Fibroblast of villous mesenchyme (primary cell): ENCODE results near the gene TIMP2. TPM values are rescaled to one million over a fixed set of nuclear protein-coding genes. Genes with fewer than 3 reads are reported as not detected.
A peak's percentile ranks its signal among the peaks of the same experiment; 100 is the strongest.

Experiments
- DNase-seq: peaks from one replicate; pipeline ENCODE4 v3.0.0-alpha.2; 2010; ENCODE audit warnings: low read depth
- H3K4me3 ChIP-seq: 2 replicates; pipeline ENCODE4 v1.5.1; 2011; ENCODE audit warnings: low read depth, mild to moderate bottlenecking, low read length
- total RNA-seq: library from RNA; depleted of rRNA; stranded (reverse); fragments of >200 nt; gene quantifications from 2 replicates; pipeline ENCODE4 v1.2.3, GENCODE V29; 2012
- TF ChIP-seq, protein P1 (sequence below): IDR thresholded peaks from 2 replicates; pipeline ENCODE4 v1.5.1; 2012; ENCODE audit warnings: low read depth, mild to moderate bottlenecking, low read length; ENCODE audit not compliant: insufficient read depth

The TIMP2 gene, protein sequence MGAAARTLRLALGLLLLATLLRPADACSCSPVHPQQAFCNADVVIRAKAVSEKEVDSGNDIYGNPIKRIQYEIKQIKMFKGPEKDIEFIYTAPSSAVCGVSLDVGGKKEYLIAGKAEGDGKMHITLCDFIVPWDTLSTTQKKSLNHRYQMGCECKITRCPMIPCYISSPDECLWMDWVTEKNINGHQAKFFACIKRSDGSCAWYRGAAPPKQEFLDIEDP
- total RNA-seq: 157 and 189 TPM in 2 replicates

DNA sequence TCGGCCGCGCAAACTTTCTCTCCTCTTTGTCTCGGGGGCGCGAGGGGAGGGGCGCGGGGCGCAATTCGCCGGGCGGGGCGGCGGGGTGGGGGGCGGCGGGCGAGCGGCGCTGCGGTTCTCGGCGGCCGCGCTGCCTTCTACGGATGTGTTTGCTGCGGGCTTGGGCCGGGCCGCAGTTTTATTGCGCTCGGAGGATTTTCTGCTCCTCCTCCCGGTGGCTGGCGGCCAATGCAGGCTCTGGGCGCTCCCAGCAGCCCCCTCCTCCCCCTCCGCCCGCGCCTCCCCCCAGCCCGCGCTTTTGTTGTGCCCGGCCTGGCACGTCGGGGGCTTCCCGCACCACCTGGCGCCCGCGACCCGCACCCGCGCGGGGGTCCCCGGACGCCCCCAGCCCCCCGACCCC lies at the start of gene TIMP2:
TIMP2 (minus strand) TSS at position 154 of the 400 bp plus-strand sequence. CDS start 299 bp downstream, outside the sequence.
- peak within 1 kb of the TSS; percentile 88 for H3K4me3 ChIP-seq
- peak; percentile 89 for DNase-seq
- TF ChIP-seq, protein P1, sequence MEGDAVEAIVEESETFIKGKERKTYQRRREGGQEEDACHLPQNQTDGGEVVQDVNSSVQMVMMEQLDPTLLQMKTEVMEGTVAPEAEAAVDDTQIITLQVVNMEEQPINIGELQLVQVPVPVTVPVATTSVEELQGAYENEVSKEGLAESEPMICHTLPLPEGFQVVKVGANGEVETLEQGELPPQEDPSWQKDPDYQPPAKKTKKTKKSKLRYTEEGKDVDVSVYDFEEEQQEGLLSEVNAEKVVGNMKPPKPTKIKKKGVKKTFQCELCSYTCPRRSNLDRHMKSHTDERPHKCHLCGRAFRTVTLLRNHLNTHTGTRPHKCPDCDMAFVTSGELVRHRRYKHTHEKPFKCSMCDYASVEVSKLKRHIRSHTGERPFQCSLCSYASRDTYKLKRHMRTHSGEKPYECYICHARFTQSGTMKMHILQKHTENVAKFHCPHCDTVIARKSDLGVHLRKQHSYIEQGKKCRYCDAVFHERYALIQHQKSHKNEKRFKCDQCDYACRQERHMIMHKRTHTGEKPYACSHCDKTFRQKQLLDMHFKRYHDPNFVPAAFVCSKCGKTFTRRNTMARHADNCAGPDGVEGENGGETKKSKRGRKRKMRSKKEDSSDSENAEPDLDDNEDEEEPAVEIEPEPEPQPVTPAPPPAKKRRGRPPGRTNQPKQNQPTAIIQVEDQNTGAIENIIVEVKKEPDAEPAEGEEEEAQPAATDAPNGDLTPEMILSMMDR: peak; percentile 12

DNA sequence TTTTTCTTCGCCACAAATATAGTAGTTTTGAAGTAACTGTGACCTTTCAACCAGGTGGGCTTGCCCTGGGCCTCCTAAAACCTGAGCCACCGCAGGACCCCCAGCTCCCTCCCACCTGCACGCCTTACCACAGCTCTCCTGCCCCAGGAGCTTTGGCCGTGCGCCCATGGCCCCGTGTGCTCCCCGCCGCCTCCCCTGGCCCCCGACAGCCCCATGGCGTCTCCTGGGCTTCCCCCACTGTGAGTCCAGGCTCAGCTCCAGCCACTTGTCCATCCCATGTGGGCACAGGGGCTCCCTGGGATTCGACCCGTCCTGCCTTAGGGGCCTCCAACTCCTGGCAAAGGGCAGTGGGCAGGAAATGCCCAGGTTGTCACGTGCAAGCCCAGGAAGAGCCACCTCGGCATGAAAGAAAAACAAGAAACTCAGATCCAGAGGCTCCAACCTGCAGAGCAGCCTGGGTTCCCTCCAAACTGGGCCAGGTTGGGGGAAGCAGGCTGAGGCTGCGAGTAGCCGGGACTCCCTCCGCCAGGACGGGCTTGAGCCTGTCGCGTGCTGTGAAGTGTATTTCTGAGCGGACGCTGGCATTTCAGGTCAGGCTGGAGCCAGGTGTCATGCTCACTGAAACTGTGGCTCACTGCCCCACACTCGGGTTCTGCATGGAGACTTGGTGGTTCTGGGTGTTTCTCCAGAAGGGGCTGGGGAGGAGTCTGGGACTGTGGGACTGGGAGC lies 48.8 kb upstream of the TIMP2 start:
- TF ChIP-seq, protein P1: no peak
- DNase-seq: no peak
- H3K4me3 ChIP-seq: no peak overlapping the region

DNA sequence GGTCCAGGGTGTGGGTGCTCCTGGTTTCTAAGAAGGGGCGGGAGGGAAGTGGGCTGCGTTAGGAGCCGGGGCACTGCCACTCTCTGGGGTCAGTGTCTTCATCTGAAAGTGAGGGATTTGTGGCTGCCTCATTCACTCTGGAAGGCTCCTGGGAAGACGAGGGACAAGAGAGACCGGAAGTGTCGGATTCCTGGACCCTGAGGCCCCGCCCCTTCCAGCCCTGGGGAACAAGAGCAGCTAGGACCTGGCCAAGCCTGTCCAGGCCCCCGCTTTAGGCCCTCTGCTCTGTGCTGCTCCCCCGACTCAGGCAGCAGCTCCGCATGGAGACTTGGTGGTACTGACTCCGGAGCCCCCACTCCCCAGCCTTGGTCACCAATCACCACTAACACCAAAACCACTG lies 48.0 kb upstream of the TIMP2 start:
- TF ChIP-seq, protein P1: no peak
- no peak overlapping the region for H3K4me3 ChIP-seq
- no peak for DNase-seq

DNA sequence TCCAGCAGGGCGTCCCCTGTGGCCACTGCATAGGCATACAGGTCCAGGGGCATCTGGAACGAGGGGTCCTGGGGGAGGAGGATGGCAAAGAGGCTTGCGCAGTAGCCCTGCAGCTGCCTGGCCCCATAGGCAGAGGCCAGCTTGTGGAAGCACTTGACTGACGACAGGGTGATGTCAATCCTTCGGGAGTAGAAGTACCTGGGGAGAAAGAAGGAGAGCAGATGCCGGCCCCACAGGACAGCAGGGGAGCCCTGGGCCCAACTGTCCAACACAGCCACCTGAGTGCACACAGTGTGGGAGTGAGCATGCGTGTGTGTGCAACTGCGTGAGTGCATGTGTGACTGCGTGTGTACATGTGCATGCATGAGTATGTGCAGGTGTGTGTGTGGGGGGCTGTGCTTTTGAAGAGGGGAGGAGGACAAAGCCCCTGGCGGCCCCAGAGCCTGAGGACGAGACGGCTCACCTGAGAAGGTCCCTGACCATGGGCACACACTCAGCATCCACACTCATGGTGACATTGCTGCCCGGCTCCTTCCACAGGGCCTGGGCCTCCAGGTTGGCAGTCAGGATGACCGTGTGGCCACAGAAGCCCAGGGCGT lies 47.4 kb upstream of the TIMP2 start:
- TF ChIP-seq, protein P1: no peak
- no peak for DNase-seq
- H3K4me3 ChIP-seq: no peak overlapping the region

DNA sequence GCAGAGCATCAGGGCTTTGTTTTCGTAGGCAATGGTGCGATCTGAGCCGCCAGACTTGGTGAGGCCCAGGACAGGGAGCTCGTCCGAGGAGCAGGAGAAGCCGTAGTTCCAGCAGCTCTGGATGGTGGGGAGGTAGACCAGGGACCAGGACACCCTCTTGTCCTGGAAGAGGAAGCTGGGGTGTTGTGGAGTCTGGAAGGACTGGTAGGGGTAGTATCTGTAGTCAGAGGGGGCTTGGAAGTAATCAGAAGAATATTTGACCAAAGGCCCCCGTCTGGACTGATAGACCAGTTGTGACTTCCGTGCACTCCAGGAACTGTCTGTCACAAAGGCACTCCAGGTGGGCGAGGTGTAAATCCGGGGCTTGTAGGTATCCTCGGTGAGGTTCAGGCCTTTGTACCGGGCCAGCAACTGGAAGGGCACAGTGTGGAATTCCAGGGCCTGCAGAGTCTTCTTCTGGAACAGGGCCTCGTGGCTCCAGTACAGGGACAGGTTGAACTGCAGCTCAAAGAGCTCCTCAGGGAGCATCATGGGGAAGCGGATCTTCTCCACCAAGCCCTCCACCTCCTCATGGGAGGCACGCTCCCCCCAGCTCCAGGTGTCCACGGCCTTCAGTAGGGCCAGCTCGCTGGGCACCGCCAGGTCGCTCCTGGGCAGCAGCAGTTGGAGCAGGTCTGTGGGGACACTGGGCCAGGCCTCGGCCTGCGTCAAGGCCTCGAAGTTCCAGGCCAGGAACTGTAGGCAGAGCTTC lies 46.7 kb upstream of the TIMP2 start:
- TF ChIP-seq, protein P1: no peak
- DNase-seq: no peak
- H3K4me3 ChIP-seq: no peak overlapping the region

DNA sequence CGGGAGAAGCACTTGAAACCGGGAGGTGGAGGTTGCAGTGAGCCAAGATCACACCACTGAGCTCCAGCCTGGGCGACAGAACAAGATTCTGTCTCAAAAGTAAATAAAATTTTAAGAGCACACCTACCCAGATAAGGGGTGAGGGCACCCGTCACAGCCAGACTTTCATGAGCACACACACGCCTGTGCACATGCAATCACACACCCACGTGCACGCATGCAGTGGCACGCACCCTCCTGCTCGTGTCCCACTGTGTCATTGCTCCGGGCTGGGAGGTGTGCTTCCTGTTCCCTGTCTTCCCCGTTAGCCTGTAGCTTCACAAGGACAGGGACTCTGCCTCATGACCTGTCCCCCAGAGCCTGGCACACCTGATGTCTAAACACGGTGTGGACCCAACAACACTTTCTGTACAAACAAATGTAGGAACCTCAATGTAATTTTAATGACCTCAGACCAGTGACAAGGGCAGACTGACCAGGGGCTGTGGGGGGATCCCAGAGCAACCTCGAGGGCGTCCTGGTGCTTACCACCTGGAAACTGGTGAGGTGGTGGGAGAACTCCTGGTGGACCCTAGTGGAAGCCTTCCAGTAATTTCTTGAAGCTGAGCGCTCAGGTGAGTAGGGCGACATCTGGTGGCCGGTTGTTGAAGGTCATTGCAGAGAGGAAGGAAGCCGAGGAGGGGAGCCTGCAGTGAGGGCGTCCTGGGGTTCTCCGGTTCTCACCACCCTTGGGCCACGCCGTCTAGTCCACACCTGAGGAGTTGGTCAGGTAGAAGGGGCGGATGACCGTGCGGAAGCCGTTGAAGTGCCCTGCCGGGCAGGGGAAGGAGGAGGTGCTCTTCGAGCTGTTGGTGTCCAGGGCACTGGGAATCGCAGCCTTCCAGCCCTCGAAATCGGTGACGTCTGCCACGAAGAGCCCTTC lies 45.9 kb upstream of the TIMP2 start:
- peak; percentile 80 for DNase-seq
- H3K4me3 ChIP-seq: no peak overlapping the region
- TF ChIP-seq, protein P1: peak; percentile 86
